IPS-NIHi7 (cell line): ENCODE results near the gene DQX1.
A peak's percentile ranks its signal among the peaks of the same experiment; 100 is the strongest.
"Not testable (repeated sequence)": the region's sequence is repeated elsewhere in the genome, so short reads cannot be mapped to it uniquely, and the experiment has no call there.

Source experiments
- DNase-seq: peaks from one replicate; pipeline ENCODE4 v3.0.0; 2012; ENCODE audit warnings: mixed read lengths; ENCODE audit errors: extremely low spot score

DQX1 gene

GRCh38 chr2:74496997-74497776 lies 28.8 kb downstream of the DQX1 start:
- DNase-seq: no peak

- DNase-seq: no peak
These were observed 30.6 kb downstream of the DQX1 start for GRCh38 chr2:74495440-74495839.

- DNase-seq: no peak
These were observed 32.5 kb downstream of the DQX1 start for GRCh38 chr2:74493546-74493945.

- DNase-seq: no peak
These were observed 34.1 kb downstream of the DQX1 start for GRCh38 chr2:74491648-74492544.

GRCh38 chr2:74489906-74490305 lies 36.1 kb downstream of the DQX1 start:
- no peak for DNase-seq

- no peak for DNase-seq
These were observed 37.2 kb downstream of the DQX1 start for GRCh38 chr2:74488643-74489481.

GRCh38 chr2:74486141-74486540 lies 39.9 kb downstream of the DQX1 start:
- DNase-seq: no peak

GRCh38 chr2:74483675-74484164 lies 42.3 kb downstream of the DQX1 start:
- DNase-seq: not testable (repeated sequence)

- DNase-seq: peak; percentile 91
These were observed 43.0 kb downstream of the DQX1 start, which contains the start of the genes CCDC142 and TTC31 for GRCh38 chr2:74482801-74483674. TSS of gene CCDC142 (minus strand) at chr2:74482998. CDS start at chr2:74482837, 161 bp downstream. TSS of gene TTC31 (plus strand) at chr2:74483081. CDS start at chr2:74483096, 15 bp downstream.

- peak; percentile 46 for DNase-seq
These were observed 43.9 kb downstream of the DQX1 start for GRCh38 chr2:74481961-74482800.

- DNase-seq: no peak
These were observed 44.6 kb downstream of the DQX1 start for GRCh38 chr2:74481431-74481830.

- peak; percentile 36 for DNase-seq
These were observed 51.1 kb downstream of the DQX1 start for GRCh38 chr2:74474899-74475298.

GRCh38 chr2:74474481-74474880 lies 51.5 kb downstream of the DQX1 start:
- no peak for DNase-seq

- DNase-seq: no peak
These were observed 53.1 kb downstream of the DQX1 start for GRCh38 chr2:74472945-74473258.

- DNase-seq: peak; percentile 80
These were observed 53.7 kb downstream of the DQX1 start, which contains the start of gene MRPL53 for GRCh38 chr2:74472086-74472944. TSS of gene MRPL53 (minus strand) at chr2:74472680. CDS start at chr2:74472660, 20 bp downstream.

- no peak for DNase-seq
These were observed 54.5 kb downstream of the DQX1 start for GRCh38 chr2:74471332-74472065.

- not testable (repeated sequence) for DNase-seq
These were observed 55.3 kb downstream of the DQX1 start for GRCh38 chr2:74470742-74471141.
